Uterus (tissue), 2 donors: ENCODE measurements around the gene PTX4.

Source experiments
- CTCF ChIP-seq, 4 experiments: fragments of 200-600 bp in 2 of 4; fragments of 450-650 bp in 2 of 4; sonication (generic) in 2 of 4; IDR thresholded peaks; one replicate each; pipeline ENCODE4 v1.5.1; 2016 to 2019; ENCODE audit warnings: antibody characterized with exemption in 4 of 4, mild to moderate bottlenecking in 2 of 4, moderate library complexity in 1 of 4
- POLR2A ChIP-seq, 2 donors: fragments of 450-650 bp; IDR thresholded peaks; one replicate each; pipeline ENCODE4 v1.6.1; 2016; ENCODE audit warnings: antibody characterized with exemption in 2 of 2, mild to moderate bottlenecking in 1 of 2, moderate library complexity in 1 of 2

- TF ChIP-seq CTCF (IDR thresholded peaks at IDR 0.05) (no peak), POLR2A (IDR thresholded peaks at IDR 0.05) (no peak)
Measured at GRCh38 chr16:1464196-1464893, 24.4 kb downstream of the PTX4 start.
